Fibroblast of lung (primary cell): ENCODE results near the gene EIF4H.
"Not testable (repeated sequence)": the region's sequence is repeated elsewhere in the genome, so short reads cannot be mapped to it uniquely, and the experiment has no call there.

Experiments used
- EZH2 ChIP-seq: IDR thresholded peaks from 2 replicates; pipeline ENCODE4 v1.5.1; 2012; ENCODE audit warnings: low read length, control low read depth, mild to moderate bottlenecking; ENCODE audit errors: missing control alignments
- TF ChIP-seq, protein P1 (sequence below), 2 donors: IDR thresholded peaks in 1 of 2; conservative IDR thresholded peaks in 1 of 2; 1 replicate in 1 of 2; 2 replicates in 1 of 2; pipeline ENCODE4 v1.5.1; 2011 to 2012; ENCODE audit warnings: low read length in 2 of 2, control low read depth in 1 of 2, inconsistent platforms in 1 of 2, low read depth in 1 of 2, mild to moderate bottlenecking in 1 of 2

DNA sequence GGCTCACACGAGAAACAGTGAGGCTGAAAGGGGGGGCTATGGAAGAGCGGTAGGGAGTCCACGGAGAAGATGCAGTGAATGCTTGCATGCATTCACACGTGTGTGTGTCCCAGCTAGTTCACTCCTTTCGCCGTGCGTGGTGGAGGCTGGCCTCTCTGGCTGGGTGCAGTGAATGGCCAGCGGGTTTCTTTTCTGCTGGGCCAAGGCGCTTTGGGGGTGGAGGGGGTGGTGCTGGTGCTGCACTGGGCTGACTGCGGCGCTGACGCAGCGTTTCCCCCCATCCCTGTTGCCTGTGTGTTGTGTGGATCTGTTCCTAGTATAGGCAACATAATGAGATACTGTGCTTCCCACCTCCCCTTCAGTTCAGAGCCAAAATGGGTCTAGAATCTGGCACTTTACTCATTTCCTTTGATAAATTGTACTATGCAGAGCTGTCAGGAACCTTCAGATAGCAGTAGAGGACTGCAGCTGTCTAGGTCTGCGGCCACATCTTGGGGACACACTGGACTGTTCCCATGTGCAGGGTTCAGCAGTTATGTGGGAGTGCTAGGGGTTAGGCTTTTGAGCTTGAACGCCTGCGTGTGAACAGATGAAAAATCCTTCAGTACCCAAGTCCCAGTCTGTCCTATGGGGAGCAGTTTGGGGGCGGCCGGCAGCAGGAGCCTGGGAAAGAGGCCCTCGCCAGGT lies 22.0 kb downstream of the EIF4H start:
- TF ChIP-seq EZH2 = not testable (repeated sequence)
- TF ChIP-seq, protein P1, sequence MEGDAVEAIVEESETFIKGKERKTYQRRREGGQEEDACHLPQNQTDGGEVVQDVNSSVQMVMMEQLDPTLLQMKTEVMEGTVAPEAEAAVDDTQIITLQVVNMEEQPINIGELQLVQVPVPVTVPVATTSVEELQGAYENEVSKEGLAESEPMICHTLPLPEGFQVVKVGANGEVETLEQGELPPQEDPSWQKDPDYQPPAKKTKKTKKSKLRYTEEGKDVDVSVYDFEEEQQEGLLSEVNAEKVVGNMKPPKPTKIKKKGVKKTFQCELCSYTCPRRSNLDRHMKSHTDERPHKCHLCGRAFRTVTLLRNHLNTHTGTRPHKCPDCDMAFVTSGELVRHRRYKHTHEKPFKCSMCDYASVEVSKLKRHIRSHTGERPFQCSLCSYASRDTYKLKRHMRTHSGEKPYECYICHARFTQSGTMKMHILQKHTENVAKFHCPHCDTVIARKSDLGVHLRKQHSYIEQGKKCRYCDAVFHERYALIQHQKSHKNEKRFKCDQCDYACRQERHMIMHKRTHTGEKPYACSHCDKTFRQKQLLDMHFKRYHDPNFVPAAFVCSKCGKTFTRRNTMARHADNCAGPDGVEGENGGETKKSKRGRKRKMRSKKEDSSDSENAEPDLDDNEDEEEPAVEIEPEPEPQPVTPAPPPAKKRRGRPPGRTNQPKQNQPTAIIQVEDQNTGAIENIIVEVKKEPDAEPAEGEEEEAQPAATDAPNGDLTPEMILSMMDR (conservative IDR thresholded peaks at IDR 0.05 in 1 of 2, IDR thresholded peaks at IDR 0.05 in 1 of 2; ENCODE audit: low read depth in 1 of 2, low read length in 2 of 2) = not testable (repeated sequence)
